GM18511 (cell line): Measurements from ENCODE around the gene SH2D2A.

Experiments
- ATAC-seq: cut with Tn5 transposase; IDR thresholded peaks from one replicate; pipeline ENCODE4 v1.9.1; 2021; ENCODE audit warnings: mild to moderate bottlenecking, moderate library complexity; ENCODE audit not compliant: unreplicated experiment

The SH2D2A gene

DNA sequence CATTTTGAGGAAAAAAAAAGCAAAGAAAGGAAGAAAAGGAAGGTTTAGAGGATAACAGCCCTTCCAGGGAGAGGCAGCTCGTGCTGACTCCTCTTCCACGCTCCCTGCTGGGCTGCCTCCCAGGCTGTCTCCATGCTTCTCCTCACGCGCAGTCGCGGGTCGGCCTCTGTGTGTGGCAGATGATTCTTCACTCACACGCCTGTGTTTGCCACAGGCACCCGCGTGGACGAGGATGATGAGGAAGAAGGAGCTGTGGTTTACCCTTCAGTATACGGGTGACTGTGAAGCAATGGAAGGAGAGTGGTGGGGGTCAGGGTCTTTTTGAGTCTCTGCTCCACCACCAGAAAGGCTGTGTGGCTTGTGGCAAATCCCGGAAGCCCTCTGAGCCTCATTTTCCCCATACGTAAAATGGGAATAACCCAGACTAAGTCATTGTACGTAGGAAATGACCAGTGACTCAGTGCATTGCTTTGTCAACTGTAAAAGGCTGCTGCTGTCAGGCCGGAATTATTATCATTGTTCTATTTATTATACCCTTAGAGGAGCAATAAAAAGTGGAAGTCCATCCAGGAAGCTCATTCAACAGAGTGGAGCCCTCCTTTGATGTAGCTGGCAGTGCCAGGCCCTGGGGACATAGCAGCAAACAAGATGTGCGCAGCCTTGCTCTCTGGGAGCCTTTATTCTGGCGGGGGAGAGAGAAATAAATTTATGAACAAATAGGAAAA, 11.9 kb upstream of the SH2D2A start:
- ATAC-seq, result no peak

DNA sequence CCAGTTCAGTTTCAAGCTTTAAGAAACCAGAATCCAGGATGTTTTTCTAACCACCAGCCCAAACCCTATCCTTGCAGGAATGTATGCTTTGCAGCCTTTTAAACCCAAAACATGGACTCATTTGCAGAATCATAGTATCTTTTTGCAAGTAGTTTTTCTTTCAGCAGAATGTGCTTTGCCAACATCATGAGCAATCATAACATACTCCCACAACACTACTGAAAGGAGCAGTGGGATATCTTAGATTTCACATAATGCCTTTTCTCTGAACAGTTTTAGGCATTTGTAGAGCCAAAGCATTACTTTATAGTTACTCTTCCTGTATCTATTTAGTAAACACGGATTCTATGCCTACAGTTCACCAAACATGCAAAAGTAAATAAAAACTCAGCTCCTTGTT, 10.0 kb upstream of the SH2D2A start:
- no peak for ATAC-seq

GRCh38 chr1:156823210-156823790, 6.7 kb upstream of the SH2D2A start:
- ATAC-seq, result no peak

GRCh38 chr1:156822680-156823079, 6.0 kb upstream of the SH2D2A start:
- no peak for ATAC-seq

- ATAC-seq, result no peak
Observed at GRCh38 chr1:156821801-156822200, 5.2 kb upstream of the SH2D2A start.

DNA sequence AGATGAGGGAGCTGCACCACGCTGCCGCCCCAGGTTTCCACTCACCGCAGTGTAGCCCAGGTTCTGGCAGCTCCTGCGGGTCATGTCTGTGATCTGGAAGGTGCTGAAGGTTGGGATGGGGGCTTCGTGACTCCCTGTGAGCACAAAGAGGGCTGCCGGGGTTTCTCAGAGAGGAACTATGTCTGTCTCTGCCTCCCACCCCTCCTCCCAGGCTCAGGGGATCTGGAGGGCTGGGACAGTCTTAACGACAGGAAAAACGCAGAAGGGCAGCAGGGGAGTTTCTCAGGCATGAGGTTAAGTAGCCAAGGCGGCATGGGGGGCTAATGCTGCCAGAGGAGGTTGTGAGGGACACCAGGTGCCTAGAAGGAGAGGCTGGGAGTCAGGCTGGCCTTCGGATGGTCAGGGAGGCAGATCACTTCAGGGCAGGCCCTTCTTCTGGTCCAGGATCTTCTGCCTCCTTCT, 656 bp downstream of the SH2D2A start:
- no peak for ATAC-seq

- no peak for ATAC-seq
Observed at GRCh38 chr1:156815307-156815826, 1.3 kb downstream of the SH2D2A start.

DNA sequence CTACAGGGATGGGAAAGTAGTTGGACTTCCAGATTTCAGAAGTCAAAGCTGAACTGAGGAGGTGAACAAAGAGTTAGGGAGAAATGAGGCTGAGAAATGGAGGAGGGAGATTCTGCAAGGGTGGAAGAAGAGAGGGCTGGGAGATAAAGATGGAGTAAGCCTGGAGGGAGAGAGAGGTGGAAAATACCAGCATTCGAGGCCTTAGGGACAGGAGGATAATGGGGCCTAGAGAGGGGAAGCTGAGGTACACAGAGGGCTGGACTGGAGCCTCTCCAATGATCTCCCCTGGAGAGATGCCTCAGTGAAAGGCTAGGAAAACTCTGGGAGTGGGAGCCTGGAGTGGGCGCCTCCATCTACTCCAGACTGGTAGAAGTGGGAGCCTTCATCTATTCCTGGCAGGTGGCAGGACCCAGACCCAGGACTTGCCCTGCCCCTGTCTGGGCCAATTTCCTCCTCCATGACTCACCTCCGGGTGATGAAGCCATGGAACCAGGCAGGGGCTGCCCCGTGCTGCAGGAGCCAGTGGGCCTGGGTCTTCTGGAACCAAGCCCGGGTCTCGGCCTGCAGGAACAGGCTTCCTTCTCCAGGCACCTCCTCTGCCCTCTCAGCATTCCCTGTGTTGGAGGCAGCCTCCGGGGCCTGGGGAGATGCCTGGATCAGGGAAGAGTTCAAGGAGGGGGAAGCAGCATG, 1.9 kb downstream of the SH2D2A start:
- ATAC-seq, result no peak

DNA sequence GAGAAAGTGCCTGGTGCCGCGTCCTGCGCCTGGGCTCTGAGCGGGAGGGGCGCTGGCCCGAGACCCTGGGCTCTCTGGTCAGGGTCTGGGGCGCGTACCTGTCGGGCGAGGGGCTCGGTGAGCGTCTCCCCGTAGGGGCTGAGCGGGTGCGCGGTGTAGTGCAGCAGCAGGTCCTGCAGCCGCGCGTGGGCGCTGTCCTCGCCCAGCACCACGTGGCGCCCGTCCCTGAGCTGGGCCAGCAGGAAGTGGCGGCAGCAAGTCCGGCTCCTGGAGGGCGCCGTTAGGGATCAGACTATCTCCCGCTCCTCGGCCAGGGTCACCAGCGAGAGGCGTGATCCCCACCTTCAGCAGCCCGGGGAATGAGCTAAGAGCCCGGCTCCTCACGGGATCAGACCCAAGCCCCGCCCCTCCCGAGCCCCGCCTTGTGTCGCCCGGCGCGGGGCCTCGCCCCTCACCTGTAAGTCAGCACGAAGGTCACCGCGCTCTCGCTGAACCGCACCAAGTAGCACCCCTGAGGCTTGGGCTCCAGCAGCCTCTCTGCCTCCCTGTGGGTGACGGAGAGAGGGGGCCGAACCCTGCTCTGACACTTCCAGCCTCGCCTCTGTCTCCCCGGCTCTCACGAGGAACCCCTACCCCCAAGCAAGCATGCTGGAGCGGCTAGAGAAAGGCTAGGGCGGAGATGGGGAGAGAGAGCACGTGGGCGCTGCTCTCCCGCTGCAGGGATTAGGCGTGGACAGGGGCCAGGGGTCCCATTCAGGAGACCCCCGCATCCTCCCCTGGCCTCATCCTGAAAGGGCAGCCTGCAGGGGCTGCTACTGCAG, 2.7 kb downstream of the SH2D2A start:
- ATAC-seq, result no peak

GRCh38 chr1:156813298-156813697, 3.4 kb downstream of the SH2D2A start:
- no peak for ATAC-seq

GRCh38 chr1:156812293-156812990, 4.2 kb downstream of the SH2D2A start:
- ATAC-seq, result no peak

DNA sequence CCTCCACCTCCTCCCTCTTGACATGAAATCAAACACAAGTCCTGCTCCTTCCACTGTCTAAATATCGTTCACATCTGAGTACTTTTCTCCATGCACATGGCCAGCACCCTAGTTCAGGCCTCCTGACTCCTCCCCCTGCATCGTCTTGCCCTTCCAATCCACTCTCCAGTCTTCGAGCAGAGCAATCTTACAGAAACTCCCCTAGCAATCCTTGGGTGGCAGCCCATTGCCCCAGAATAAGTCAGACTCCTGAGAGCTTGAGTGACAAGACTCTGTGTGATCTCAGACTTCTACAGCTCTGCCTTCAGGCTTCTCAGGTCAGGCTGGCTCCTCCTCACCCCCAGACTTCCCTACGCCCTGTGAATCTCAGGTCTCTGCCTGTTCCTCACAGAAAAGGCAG, 5.5 kb downstream of the SH2D2A start:
- no peak for ATAC-seq

DNA sequence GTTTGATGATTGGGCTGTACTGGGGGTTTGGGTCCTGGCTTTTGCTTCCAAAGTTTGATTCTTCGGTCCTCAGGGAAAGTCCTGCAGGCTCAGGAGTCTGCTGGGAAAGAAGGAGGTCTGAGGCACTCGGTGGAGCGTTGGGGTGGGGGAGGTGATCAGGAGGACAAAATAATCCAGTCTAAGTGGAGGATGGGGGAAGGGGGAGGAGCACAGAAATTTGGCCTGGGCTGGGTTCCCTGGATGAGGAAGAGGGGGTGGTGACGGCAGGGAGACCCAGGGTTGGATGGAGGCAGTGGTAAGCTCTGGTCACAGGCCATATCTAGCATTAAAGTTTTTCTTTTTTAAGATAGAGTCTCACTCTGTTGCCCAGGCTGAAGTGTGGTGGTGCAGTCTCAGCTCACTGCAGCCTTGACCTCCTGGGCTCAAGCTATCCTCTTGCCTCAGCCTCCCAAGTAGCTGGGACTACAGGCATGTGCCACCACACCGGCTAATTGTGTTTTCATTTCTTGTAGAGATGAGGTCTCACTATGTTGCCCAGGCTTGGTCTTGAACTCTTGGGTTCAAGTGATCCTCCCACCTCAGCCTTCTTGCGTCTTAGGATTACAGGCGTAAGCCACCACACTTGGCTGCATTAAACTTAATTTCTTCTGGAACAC, 6.8 kb downstream of the SH2D2A start:
- no peak for ATAC-seq

DNA sequence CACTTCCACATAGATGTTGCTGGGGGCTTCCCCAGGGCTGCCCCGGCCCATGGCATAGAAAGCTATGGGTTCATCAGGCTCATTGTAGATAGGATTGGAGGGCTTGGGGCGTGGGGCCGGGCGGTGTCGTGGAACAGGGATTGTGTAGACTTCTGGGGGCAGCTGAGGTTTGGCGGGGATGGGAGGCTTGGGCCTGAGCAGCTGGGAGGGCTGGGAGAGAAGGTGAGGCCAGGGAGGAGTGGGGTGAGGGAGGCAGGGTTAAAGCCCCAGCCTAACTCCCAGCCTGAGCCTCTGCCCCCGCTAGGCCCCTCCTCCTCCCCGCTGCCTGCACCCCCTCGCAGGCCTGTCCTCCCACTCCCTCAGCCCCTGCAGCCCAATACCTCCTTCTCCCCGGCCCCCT, 7.4 kb downstream of the SH2D2A start:
- no peak for ATAC-seq

GRCh38 chr1:156808186-156809030, 8.2 kb downstream of the SH2D2A start:
- no peak for ATAC-seq

- ATAC-seq, result no peak
Observed at GRCh38 chr1:156807627-156808026, 9.0 kb downstream of the SH2D2A start.

DNA sequence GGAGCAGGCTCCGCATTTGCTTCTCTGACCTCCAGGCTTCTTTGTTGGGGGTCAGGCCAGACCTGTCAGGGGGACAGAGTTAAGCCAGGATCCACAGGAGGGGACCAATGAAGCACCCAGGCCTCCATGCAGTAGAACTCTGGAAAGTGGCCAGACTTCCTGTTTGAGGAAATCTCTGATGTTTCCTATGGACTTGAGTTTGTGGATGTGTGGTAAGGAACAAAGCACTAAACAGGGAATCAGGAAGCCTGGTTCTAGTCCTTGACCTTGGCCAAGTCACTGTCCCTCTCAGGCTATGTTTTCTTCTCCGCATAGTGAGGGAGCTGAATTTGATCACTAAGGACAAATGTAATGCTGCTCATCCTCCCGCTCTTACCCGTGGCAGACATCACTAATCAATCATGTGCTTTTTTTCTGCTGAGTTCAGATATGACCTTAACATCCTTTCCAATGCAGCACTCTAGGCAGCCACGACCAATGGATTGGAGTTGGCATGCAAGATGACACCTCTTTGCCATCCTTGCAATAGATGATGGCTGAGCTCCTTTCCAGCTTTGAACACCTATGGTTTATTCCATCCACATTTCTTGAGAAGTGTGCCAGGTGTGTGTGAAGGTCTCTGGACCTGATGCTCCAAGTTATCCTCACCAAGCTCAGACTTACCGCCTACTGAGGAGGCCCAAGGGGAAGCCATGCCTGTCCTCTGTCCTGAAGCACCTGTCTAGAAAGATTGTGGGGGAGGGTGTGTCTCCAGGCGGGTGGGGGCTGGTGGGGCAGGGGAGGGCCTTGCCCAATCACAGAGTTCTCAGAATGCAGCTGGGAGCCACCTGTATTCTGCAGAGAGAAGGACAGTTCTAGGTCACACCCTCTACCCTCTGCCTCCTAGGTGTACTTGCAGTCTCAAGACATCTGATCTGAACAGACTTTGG, 9.9 kb downstream of the SH2D2A start:
- no peak for ATAC-seq
